Measurements from ENCODE around the gene ITPR1.

ITPR1 gene

DNA sequence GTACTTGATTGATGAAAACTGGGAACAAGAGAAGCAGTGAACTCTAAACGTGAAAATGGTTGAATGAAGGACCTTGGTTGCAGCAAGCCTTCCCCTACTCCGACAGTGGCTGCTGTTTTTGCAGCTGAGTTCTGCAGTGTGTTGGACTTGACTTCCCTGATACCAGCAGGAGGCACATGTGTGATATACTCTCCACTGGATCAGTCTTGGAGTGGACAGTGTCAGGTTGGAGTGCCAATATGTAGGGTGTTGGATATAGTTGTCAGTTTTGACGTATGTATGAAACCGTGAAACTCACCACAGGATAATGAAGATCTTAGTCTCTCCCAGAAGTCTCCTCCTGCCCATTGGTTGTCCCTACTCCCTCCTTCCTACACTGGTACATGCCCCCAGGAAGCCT, 106.5 kb downstream of the ITPR1 start:
- DNase-seq, result no peak

GRCh38 chr3:4600493-4600892, 107.3 kb downstream of the ITPR1 start:
- no peak for DNase-seq

DNA sequence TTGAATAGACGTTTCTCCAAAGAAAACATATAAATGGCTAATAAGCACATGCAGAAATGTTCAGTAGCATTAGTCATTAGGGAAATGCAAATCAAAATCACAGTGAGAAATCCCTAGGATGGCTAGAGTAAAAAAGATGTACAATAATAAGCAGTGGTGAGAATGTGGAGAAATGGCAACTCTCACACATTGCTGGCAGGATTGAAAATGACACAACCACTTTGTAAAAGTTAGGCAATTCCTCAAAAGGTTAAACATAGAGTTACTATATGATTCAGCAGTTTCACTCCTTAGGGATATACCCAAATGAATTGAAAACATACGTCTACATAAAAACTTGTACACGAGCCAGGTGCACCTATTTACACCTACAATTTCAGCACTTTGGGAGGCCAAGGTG, 108.7 kb downstream of the ITPR1 start:
- DNase-seq, result no peak

DNA sequence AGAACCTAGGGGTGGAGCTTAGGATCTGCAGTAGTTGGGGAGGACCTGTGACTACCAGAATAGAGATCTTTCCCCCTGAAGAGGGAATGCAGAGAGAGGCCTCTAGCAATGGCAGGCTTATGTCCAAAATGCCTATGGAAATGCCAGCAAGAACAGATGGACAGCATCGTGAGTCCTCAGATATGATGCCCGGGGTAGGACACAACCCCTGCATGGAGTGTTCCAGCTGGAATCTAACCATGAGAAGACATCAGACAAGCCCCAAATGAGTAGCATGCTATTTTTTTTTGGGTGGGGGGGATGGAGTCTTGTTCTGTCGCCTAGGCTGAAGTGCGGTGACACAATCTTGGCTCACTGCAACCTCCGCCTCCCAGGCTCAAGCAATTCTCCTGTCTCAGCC, 111.5 kb downstream of the ITPR1 start:
- no peak for DNase-seq

GRCh38 chr3:4606911-4607310, 113.8 kb downstream of the ITPR1 start:
- no peak for DNase-seq

DNA sequence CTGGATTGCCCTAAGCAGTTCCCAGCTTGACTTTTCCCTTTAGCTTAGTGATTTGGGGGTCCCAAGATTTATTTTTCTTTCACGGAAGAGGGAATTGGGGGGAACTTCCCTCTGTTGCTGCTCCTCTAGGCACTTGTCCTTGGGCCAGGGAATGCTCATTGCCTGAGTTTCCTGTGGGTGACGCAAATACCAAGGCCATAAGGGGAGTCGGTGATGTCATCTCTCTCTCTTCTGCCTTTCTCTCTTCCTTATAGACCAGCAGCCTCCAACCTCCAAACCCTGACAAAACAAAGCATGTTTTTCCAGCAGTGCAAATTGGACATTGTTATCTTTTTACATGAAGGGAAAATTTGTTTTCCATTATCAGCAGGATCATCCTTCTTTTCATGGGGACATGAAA, 120.2 kb downstream of the ITPR1 start:
- DNase-seq, result no peak

DNA sequence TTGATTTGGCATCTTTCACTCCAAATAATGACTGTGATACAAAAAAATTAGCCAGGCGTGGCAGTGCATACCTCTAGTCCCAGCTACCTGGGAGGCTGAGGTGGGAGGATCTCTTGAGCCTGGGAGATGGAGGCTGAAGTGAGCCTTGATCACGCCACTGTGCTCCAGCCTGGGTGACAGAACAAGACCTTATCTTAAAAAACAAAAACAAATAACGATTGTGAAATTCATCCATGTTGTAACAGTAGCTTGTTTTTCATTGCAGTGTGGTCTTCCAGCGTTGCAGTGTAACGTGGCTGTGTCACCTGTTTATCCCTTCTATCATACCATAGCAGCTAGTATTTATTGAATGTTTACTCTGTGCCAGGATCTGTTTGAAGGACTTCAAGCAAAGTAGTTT, 120.9 kb downstream of the ITPR1 start:
- no peak for DNase-seq

GRCh38 chr3:4614927-4615326, 121.8 kb downstream of the ITPR1 start:
- DNase-seq, result no peak

- no peak for DNase-seq
Measured at GRCh38 chr3:4615750-4616149, 122.6 kb downstream of the ITPR1 start.

- DNase-seq, result no peak
Measured at GRCh38 chr3:4623421-4623999, 130.4 kb downstream of the ITPR1 start.

DNA sequence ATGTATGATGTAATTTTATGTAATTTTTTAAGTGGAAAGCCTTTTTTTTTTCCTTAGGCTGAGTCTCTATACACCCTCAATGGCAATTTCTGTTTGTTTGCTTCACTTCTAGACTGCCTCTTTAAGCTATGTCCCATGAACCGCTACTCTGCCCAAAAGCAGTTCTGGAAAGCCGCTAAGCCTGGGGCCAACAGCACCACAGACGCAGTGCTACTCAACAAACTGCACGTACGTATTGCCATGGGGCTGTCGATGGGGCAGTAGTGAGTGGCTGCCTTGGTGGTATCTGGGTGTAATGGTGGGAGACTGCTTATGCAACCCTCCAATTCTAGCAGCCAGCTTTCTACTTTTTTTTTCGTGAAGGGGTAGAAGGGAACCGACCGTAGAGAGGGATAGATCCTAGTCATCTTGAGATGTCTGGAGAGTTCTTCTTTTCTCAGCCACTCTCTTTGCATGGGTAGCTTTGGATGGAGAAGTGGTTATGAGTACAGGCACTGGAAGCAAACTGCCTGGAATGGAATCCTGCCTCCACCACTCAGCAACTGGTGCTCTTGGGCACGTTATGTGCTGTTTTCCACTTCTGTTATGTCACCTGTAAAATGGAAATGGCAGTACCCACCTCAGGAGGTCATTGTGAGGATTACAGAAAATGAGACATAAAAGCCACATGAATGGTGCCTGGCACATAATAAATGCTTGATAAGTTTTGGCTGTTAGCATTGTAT, 134.7 kb downstream of the ITPR1 start:
- DNase-seq, result no peak

GRCh38 chr3:4629095-4630007, 136.2 kb downstream of the ITPR1 start:
- no peak for DNase-seq

- peak; percentile 63 for DNase-seq
Measured at GRCh38 chr3:4633078-4634004, 140.2 kb downstream of the ITPR1 start.

GRCh38 chr3:4634894-4635293, 141.7 kb downstream of the ITPR1 start:
- DNase-seq, result no peak

DNA sequence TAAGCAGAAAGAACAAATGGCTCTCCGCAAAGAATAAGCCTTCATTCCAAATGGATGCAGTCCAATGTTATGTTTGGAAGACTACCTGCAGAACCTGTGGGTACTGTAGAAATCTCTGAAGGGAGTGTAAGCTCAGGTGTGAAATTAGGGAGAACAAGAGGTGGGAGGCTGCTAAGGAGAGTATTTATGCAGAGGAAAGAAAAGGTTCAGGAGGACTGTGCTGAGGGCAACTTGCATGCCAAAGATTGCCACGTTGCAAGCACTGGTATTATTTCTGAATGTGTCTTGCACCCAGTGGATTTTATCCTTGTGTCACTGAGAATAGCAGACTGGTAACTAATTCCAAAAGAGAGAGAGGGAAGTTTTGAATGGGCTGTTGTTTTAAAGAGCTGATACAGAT, 144.1 kb downstream of the ITPR1 start:
- no peak for DNase-seq

- no peak for DNase-seq
Measured at GRCh38 chr3:4641863-4642563, 148.9 kb downstream of the ITPR1 start.

- DNase-seq, result no peak
Measured at GRCh38 chr3:4642611-4643010, 149.5 kb downstream of the ITPR1 start.

DNA sequence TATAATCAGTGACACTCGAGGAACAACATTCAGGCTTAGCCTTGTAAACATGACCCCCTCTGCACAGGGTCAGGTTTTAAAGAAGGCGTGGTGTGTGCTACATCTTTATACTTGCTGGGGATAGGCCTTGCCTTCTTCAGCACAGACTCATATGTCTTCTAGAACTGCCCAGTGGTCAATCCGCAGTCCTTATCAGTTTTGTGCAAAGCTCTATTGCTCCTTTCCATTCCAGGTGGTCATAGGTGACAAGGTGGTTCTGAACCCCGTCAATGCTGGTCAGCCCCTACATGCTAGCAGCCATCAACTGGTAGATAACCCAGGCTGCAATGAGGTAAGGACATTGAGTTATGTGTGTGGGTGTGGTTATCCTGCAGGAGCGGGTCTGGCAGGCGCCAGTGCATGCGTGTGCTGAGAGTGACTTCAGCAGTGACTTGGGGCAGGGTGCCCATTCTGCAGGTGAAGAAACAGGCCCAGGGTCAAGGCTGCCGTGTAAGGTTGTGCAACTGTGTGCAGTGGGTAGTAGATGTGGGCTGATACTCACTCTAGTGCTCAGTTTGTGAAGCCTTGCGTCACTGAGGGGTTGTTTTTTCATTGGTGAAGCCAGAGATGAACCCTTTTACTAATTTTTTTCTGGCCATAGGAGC, 150.9 kb downstream of the ITPR1 start:
- no peak for DNase-seq

DNA sequence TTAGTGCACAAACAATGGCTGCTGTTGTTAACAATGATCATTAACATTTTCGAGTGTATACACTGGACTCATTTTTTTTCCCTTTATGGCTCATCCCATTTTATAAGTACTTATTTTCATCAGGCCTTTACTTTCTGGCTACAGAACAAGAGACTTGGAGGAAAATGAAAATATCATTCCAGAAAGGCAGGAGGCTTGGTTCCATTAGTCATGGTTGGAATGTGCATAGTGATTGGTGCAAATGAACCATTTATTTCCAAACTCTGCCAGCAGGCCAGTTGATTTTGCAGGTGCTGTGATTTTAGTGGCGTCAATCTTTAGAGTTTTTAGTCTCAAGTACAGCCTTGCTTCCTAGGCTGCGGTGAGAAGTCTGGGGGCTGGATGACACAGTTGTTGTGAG, 151.8 kb downstream of the ITPR1 start:
- peak; percentile 21 for DNase-seq

GRCh38 chr3:4645468-4645867, 152.3 kb downstream of the ITPR1 start:
- DNase-seq, result no peak

DNA sequence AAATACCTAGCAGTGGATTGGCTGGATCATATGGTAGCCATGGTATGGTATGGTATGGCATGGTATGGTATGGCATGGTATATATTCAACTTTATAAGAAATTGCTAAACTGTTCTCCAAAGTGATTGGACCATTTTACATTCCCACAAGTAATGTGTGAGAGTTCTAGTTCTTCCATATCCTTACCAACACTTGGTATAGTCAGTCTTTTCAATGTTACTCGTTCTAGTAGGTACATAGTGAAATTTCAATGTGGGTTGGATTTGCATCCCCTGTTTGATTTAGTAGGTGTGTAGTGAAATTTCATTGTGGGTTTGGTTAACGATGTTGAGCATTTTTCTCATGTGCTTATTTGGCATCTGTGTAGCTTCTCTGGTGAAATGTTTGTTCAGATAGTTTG, 154.3 kb downstream of the ITPR1 start:
- no peak for DNase-seq
